Aorta (tissue), 5 donors: ENCODE measurements around the gene CCND1. TPM values are rescaled to one million over a fixed set of nuclear protein-coding genes. Genes with fewer than 3 reads are reported as not detected.

Source experiments
- ATAC-seq: fragments of 200-7000 bp; cut with Tn5 transposase; one replicate; pipeline ENCODE4 v1.9.1; 2022; ENCODE audit warnings: moderate library complexity; ENCODE audit not compliant: low FRiP score
- DNase-seq, 2 donors: peaks; one replicate each; pipeline ENCODE4 v3.0.0-alpha.2; 2020
- H3K27ac ChIP-seq, 2 donors: one replicate each; pipeline ENCODE4 v1.5.1; 2013; ENCODE audit warnings: low read length in 2 of 2, mild to moderate bottlenecking in 2 of 2, moderate library complexity in 2 of 2, control low read depth in 1 of 2, inconsistent platforms in 1 of 2, low read depth in 1 of 2
- H3K27me3 ChIP-seq, 2 donors: one replicate each; pipeline ENCODE4 v1.6.1; 2013; ENCODE audit warnings: control low read depth in 1 of 2, low read length in 1 of 2, mild to moderate bottlenecking in 1 of 2, moderate library complexity in 1 of 2; ENCODE audit not compliant: insufficient read depth in 2 of 2, control insufficient read depth in 1 of 2
- H3K36me3 ChIP-seq, 2 donors: one replicate each; pipeline ENCODE4 v1.6.1; 2013; ENCODE audit warnings: control low read depth in 1 of 2, low read length in 1 of 2, mild to moderate bottlenecking in 1 of 2; ENCODE audit not compliant: insufficient read depth in 2 of 2, control insufficient read depth in 1 of 2
- H3K4me1 ChIP-seq, 2 donors: one replicate each; pipeline ENCODE4 v1.6.1; 2013; ENCODE audit warnings: low read length in 2 of 2, control low read depth in 1 of 2, mild to moderate bottlenecking in 1 of 2, moderate library complexity in 1 of 2; ENCODE audit not compliant: insufficient read depth in 2 of 2, control insufficient read depth in 1 of 2
- H3K4me3 ChIP-seq, 2 donors: one replicate each; pipeline ENCODE4 v1.5.1; 2013; ENCODE audit warnings: low read length in 2 of 2, control low read depth in 1 of 2, mild to moderate bottlenecking in 1 of 2
- H3K9me3 ChIP-seq: one replicate; pipeline ENCODE4 v1.6.1; 2013; ENCODE audit warnings: mild to moderate bottlenecking, low read length; ENCODE audit not compliant: control insufficient read depth
- WGBS, 2 donors: extraction: QIAGEN DNeasy Blood & Tissue Kit; methylation state at CpG; one replicate each; pipeline ENCODE4 v1.1.7; 2013; 5-methylcytosine and 5-hydroxymethylcytosine counted together
- intact Hi-C, 2 donors: fragments of 100-400 bp; cut with DNase I; formaldehyde crosslinking; loops; one replicate each; pipeline versions ENCODE4 v1.14.2 to v1.15.0; 2022
- polyA plus RNA-seq, 2 donors: library from polyadenylated mRNA; stranded (reverse); fragments of 200-250 nt; gene quantifications; one replicate each; pipeline ENCODE4 v1.2.3, GENCODE V29; 2013
- total RNA-seq, 2 donors: library from RNA; stranded (reverse); fragmentation: NEBNext Ultra II Directional; extraction: Animal tissue kit (Norgen Biotek cat#: 25700); gene quantifications; one replicate each; pipeline ENCODE4 v1.2.1, GENCODE V29; 2021
- donor health status: healthy with polysubstance abuse.
- donor health status: Bipolar disorder and iron deficiency.
- donor health status: DM: no; HTN: no; CAD: no.
- donor health status: DM: no; HTN: no; CAD: no.
- donor health status: DM: yes; HTN: yes; CAD: no.

The CCND1 gene
- total and polyA plus RNA-seq, 4 donors: 20.9 to 102 (median 71.2) TPM

DNA sequence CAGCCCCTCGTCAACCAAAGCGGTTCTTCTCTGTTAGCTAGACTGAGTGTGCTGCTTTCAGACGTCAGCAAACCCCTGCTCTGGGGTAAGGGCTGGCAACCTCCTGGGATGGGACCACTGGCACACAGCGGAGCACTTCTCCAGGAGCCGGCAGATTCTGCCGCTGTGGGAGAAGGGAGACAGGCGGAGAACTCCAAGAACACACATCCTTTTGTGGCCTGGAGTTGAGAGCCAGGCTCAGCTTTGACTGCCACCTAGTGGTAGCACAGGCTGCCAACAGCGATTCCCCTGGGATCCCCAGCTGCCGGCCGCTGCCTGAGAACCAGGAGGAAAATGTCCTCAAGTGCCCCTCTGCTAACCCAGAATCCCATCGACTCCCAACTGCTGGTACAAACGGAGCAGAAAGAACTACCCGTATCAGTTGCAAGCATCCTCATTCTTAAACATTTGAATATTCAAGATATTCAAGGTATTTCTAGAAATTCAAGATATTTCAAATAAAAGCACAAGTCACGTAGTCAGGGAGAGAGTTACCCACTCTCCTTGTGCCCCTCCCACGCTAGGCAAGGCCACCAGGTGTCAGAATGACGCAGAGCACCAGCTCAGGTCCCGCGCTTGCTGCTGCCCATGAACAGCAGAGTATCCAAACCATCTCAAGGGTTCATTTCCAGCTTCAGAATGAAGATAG is 29.3 kb downstream of the CCND1 start:
- Histone ChIP-seq H3K27ac (no peak overlapping the region), H3K36me3 (peaks cover 0 to 10% of the 10 kb centered on the region in 2 donors), H3K9me3 (no peaks in the 10 kb centered on the region), H3K27me3 (no peaks in the 10 kb centered on the region), H3K4me3 (no peak overlapping the region), H3K4me1 (no peaks in the 10 kb centered on the region)
- ATAC-seq (peak; percentile 86), DNase-seq (peak; percentile 87 to 96)
- 21 to 25% methylated on average over 17 to 18 of the region's 18 CpGs for WGBS, 2 donors
- intact Hi-C loops: loop anchor here in 1 of 2 donors (2.0 kb wide), 1 partner anchor 570 kb away; no protein-coding TSS in a partner anchor

DNA sequence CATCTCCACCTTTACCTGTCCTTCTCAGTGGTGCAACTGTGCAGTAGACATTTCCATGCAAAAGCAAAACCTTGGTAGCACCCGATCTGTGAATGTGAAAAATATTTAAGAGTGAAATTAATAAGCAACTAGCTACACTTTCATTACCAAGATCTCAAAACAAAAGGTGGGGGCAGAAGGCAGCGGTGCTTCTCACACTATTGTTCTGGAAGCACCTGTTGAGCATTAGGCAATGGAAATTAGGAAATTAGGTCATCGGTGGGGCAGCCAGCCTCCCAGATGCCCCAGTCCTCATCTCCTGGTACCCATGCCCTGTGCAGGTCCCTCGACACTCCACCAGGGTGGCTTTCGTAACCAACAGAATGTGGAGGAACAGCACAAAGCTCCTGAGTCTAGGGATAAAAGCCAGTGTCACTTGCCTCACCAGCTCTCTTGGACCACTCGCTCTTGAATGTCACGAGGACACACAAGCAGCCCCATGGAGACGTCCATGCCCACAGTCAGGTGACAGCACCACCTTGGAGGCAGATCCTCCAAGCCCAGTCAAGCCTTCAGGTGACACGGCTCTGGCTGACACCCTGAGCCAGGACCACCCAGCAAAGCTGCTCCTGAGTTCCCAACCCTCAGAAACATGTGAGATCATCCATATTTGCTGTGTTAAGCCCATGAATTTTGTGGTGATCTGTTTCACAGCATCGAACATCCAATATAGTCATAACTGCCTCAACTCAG is 30.9 kb downstream of the CCND1 start:
- ATAC-seq (no peak), DNase-seq (peak in 1 of 2 donors; percentile 54)

DNA sequence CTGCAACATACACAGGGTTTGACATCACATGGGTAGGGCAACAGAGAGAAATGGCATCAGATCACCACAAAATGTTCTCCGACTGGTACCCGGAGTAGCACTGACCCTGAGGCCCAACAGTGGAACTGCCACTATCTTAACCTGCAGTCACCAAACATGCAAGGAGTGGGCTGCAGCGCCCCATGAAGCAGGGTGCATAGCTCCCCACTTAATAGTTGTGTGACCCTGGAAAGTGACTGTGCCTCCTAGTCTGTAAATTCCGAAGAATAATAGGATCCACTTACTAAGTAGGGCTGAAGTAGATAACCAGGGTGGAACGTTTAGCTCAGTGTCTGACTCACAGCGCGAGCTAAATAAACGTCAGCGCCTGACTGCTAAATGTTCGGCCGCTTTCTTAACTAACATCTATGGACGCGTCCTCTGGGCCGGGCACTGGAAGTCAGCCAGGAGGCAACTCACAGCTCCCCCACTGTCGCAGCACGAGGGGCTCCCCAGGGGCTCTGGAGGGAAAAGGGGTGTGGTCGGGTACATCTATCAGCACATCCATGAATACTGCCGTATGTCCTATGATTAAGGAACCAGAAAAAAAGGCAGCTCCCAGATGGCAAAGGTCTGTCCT is 33.4 kb downstream of the CCND1 start:
- intact Hi-C loops: no loop called here
- ATAC-seq: peak; percentile 3
- peak overlapping the region; percentile 52 to 92 for H3K4me3 ChIP-seq

More for the DNA sequence above, 30.9 kb downstream of the CCND1 start:
- Histone ChIP-seq H3K27ac (no peak overlapping the region), H3K36me3 (peaks cover 0 to 6% of the 10 kb centered on the region in 2 donors), H3K4me1 (no peaks in the 10 kb centered on the region), H3K4me3 (no peak overlapping the region), H3K9me3 (no peaks in the 10 kb centered on the region), H3K27me3 (no peaks in the 10 kb centered on the region)
- intact Hi-C loops: loop anchor here in 1 of 2 donors (2.0 kb wide), 1 partner anchor 571 kb away; no protein-coding TSS in a partner anchor
- WGBS, 2 donors: 89 to 90% methylated on average over 10 of the region's 10 CpGs

DNA sequence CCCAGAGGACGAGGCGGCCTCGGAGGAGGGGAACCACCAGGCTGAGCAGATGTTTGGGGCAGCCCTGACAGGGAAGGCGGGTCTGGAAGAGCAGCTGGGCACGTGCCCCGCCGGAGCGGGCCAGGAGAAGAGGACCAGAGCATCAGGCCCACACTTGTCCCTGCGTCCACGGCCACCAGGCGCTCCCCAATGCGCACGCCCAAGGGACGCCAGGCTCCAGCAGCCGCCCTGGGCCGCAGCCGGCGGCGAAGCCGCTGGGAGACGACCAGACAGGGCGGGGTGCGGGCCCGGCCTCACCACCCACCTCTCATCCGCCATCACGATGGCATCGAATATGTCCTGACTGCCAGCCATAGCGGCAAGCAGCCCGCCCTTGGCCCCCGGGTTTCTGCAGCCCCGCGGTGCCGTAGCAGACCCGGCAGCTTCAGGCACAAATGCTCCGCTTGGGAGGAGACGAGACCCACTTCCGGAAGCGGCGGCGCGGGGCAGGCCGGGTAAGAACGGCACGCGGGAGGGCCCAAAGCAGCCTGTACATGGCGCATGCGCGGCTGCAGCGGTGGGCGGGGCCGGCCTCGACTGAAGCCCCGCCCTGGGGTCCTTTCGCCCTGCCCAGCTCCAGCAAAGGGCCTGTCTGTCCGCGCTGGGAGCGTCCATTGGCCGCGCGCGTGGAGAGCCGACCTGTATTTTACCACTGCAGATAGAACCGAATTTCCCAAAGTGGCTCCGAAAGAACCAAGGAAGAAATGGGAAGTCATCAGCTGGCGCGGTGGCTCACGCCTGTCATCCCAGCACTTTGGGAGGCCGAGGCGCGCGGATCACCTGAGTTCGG is 34.1 kb downstream of the CCND1 start, which contains the start of gene LTO1:
Gene LTO1 (minus strand): TSS at position 468 of the 829 bp plus-strand sequence. CDS start 114 bp downstream, at position 354.
- intact Hi-C loops: no loop called here
- Histone ChIP-seq H3K4me1 (no peaks in the 10 kb centered on the region), H3K36me3 (peaks cover 0 to 2% of the 10 kb centered on the region in 2 donors), H3K9me3 (no peaks in the 10 kb centered on the region), H3K27me3 (no peaks in the 10 kb centered on the region), H3K4me3 (peak within 1 kb of the TSS; percentile 52 to 92), H3K27ac (peak within 1 kb of the TSS in 1 of 2 donors; percentile 11)
- peak; percentile 100 for ATAC-seq
- WGBS, 2 donors: 3 to 4% methylated on average over 65 to 72 of the region's 72 CpGs
- DNase-seq: peak; percentile 97 to 99

More for the DNA sequence above, 33.4 kb downstream of the CCND1 start:
- peaks cover 0 to 2% of the 10 kb centered on the region in 2 donors for H3K36me3 ChIP-seq
- H3K27ac ChIP-seq: peak overlapping the region in 1 of 2 donors; percentile 11
- DNase-seq: peak in 1 of 2 donors; percentile 81
- no peaks in the 10 kb centered on the region for H3K4me1 ChIP-seq
- whole genome bisulfite sequencing, 2 donors: 16 to 17% methylated on average over 18 of the region's 18 CpGs
- H3K27me3 ChIP-seq: no peaks in the 10 kb centered on the region
- H3K9me3 ChIP-seq: no peaks in the 10 kb centered on the region

DNA sequence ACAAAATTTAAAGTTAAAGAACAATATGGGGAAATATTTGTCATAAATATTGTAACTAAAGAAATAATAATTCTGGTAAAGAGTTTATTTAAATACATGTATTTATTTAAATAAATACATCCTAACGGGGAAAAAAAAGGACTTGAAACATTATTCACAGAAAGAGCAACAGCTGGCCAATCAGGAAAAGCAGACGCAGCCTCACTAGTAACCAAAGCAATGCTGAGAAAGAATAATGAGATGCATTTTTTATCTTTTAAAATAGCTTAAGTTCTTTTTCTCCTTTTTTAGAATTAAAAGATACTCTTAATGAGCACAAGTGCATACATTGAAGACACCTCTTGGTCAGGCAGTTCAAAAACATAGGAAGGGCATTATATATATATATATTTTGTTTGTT is 36.8 kb downstream of the CCND1 start:
- intact Hi-C loops: no loop called here
- no peaks in the 10 kb centered on the region for H3K4me1 ChIP-seq
- H3K27me3 ChIP-seq: no peaks in the 10 kb centered on the region
- no peaks in the 10 kb centered on the region for H3K36me3 ChIP-seq
- no peaks in the 10 kb centered on the region for H3K9me3 ChIP-seq
- no peak overlapping the region for H3K4me3 ChIP-seq
- H3K27ac ChIP-seq: no peak overlapping the region
- DNase-seq: no peak
- no peak for ATAC-seq
- 37 to 52% methylated on average over 2 of the region's 2 CpGs for WGBS, 2 donors

DNA sequence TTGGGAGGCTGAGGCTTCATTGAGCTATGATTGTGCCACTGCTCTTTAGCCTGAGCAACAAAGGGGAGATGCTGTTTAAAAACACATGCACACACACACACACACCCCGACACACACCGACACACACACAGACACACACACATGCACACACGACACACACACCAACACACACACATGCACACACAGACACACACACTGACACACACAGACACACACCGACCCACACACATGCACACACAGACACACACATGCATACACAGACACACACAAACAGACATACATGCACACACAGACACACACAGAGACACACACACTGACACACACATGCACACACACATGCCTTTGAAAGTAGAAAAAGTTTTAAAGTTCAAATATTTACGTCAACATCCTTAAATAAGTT is 39.7 kb downstream of the CCND1 start:
- peak in 1 of 2 donors; percentile 41 for DNase-seq
- Histone ChIP-seq H3K27ac (no peak overlapping the region), H3K4me3 (no peak overlapping the region), H3K4me1 (no peaks in the 10 kb centered on the region), H3K36me3 (no peaks in the 10 kb centered on the region), H3K9me3 (no peaks in the 10 kb centered on the region), H3K27me3 (no peaks in the 10 kb centered on the region)
- intact Hi-C loops: no loop called here
- WGBS, 2 donors: 93 to 97% methylated on average over 5 of the region's 5 CpGs
- no peak for ATAC-seq

DNA sequence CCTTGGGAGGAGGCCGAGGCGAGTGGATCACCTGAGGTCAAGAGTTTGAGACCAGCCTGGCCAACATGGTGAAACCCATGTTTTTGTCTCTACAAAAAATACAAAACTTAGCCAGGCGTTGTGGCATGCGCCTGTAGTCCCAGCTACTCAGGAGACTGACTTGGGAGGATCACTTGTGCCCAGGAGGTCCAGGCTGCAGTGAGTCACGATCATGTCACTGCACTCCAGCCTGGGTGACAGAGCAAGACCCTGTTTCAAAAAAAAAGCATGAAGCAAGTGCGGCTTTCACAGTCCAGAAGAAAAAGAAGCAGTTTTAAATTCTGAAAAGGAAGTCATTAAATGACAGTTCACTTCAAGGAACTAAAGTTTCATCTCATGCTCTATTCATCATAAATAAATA is 41.3 kb downstream of the CCND1 start:
- DNase-seq (peak in 1 of 2 donors; percentile 30), ATAC-seq (no peak)
- 81 to 86% methylated on average over 6 of the region's 6 CpGs for WGBS, 2 donors
- Histone ChIP-seq H3K27ac (no peak overlapping the region), H3K27me3 (no peaks in the 10 kb centered on the region), H3K4me1 (no peaks in the 10 kb centered on the region), H3K9me3 (no peaks in the 10 kb centered on the region), H3K4me3 (no peak overlapping the region), H3K36me3 (no peaks in the 10 kb centered on the region)
- intact Hi-C loops: no loop called here
